Calu3 (cell line): ENCODE results near the gene GCC2. TPM values are rescaled to one million over a fixed set of nuclear protein-coding genes. Genes with fewer than 3 reads are reported as not detected.
"Not testable (repeated sequence)": the region's sequence is repeated elsewhere in the genome, so short reads cannot be mapped to it uniquely, and the experiment has no call there.

Experiments
- BruUV-seq: library from RNA; stranded (reverse); fragments of 400-500 nt; replicated peaks from 2 replicates; lab custom pipeline; 2021; lab: Mats Ljungman, UMichigan
- CTCF ChIA-PET: fragments of 300-600 bp; sonication (Branson Sonifier 250); formaldehyde crosslinking; loops from one replicate; lab custom pipeline; 2022; ENCODE audit warnings: antibody characterized with exemption; lab: Charles Lee
- DNase-seq: peaks from one replicate; pipeline ENCODE4 v3.0.0; 2022
- H3K27ac Mint-ChIP-seq: one replicate; pipeline ENCODE4 v1.8.0; 2022; ENCODE audit warnings: mixed read lengths; ENCODE audit not compliant: unreplicated experiment
- H3K27me3 Mint-ChIP-seq: one replicate; pipeline ENCODE4 v1.8.0; 2022; ENCODE audit warnings: mixed read lengths; ENCODE audit not compliant: unreplicated experiment
- H3K36me3 Mint-ChIP-seq: one replicate; pipeline ENCODE4 v1.8.0; 2022; ENCODE audit warnings: mild to moderate bottlenecking, moderate library complexity, mixed read lengths; ENCODE audit not compliant: insufficient read depth, unreplicated experiment
- H3K4me1 Mint-ChIP-seq: one replicate; pipeline ENCODE4 v1.8.0; 2022; ENCODE audit warnings: mild to moderate bottlenecking, low read depth, mixed read lengths; ENCODE audit not compliant: unreplicated experiment
- H3K4me3 Mint-ChIP-seq: one replicate; pipeline ENCODE4 v1.8.0; 2022; ENCODE audit warnings: mild to moderate bottlenecking, low read depth, moderate library complexity, mixed read lengths; ENCODE audit not compliant: unreplicated experiment
- H3K9me3 Mint-ChIP-seq: one replicate; pipeline ENCODE4 v1.8.0; 2022; ENCODE audit warnings: low read depth, mixed read lengths; ENCODE audit not compliant: unreplicated experiment
- CTCF ChIP-seq: fragments of 200-600 bp; IDR thresholded peaks from one replicate; pipeline ENCODE4 v1.8.0; 2022; ENCODE audit warnings: antibody characterized with exemption; ENCODE audit not compliant: unreplicated experiment
- intact Hi-C: fragments of 100-400 bp; cut with micrococcal nuclease; formaldehyde crosslinking; loops from one replicate; pipeline ENCODE4 v1.10.0; 2022; ENCODE audit not compliant: unreplicated experiment
- total RNA-seq: library from RNA; stranded (reverse); gene quantifications from 2 replicates; pipeline ENCODE4 v1.2.3, GENCODE V29; 2022

The GCC2 gene
- total RNA-seq, 1 experiment from 2014 or later = 54.9 TPM

- Mint-ChIP-seq H3K27me3 (no peaks in the 10 kb centered on the region), H3K27ac (no peak overlapping the region), H3K4me1 (peaks cover 5% of the 10 kb centered on the region), H3K9me3 (no peaks in the 10 kb centered on the region), H3K4me3 (no peak overlapping the region), H3K36me3 (no peaks in the 10 kb centered on the region)
- TF ChIP-seq CTCF = no peak
- DNase-seq = no peak
- no TSS peak for BruUV-seq
- intact Hi-C loops = no loop called here
- CTCF ChIA-PET = no interaction called here
These were observed 20.6 kb upstream of the GCC2 start for GRCh38 chr2:108428286-108429009.

GRCh38 chr2:108435578-108435977 is 13.4 kb upstream of the GCC2 start:
- DNase-seq, H3K36me3 Mint-ChIP-seq, H3K4me3 Mint-ChIP-seq, H3K9me3 Mint-ChIP-seq, H3K27ac Mint-ChIP-seq, BruUV-seq, CTCF ChIA-PET, H3K4me1 Mint-ChIP-seq, H3K27me3 Mint-ChIP-seq, intact Hi-C loops: not testable (repeated sequence)

GRCh38 chr2:108436976-108437375 is 12.0 kb upstream of the GCC2 start:
- no peak overlapping the region for H3K27ac Mint-ChIP-seq

GRCh38 chr2:108441712-108442111 is 7.3 kb upstream of the GCC2 start:
- CTCF ChIA-PET = no interaction called here
- peaks cover 8% of the 10 kb centered on the region for H3K4me1 Mint-ChIP-seq
- no peak overlapping the region for H3K27ac Mint-ChIP-seq

More at GRCh38 chr2:108436976-108437375, 12.0 kb upstream of the GCC2 start:
- Mint-ChIP-seq H3K9me3 (no peaks in the 10 kb centered on the region), H3K4me3 (no peak overlapping the region), H3K36me3 (no peaks in the 10 kb centered on the region), H3K4me1 (peaks cover 8% of the 10 kb centered on the region), H3K27me3 (no peaks in the 10 kb centered on the region)
- intact Hi-C loops = no loop called here
- CTCF ChIA-PET = no interaction called here
- TF ChIP-seq CTCF = no peak
- no peak for DNase-seq
- no TSS peak for BruUV-seq

More at GRCh38 chr2:108441712-108442111, 7.3 kb upstream of the GCC2 start:
- no peaks in the 10 kb centered on the region for H3K36me3 Mint-ChIP-seq
- H3K9me3 Mint-ChIP-seq = peaks cover 2% of the 10 kb centered on the region
- DNase-seq = no peak
- TF ChIP-seq CTCF = no peak
- H3K27me3 Mint-ChIP-seq = no peaks in the 10 kb centered on the region
- intact Hi-C loops = no loop called here
- BruUV-seq = no TSS peak
- H3K4me3 Mint-ChIP-seq = no peak overlapping the region
